HEK293 (cell line): ENCODE results near the gene FBXO21.

Experiments used
- SALL2 ChIP-seq: fragments of 450-650 bp; formaldehyde crosslinking; IDR thresholded peaks from 2 replicates; pipeline ENCODE4 v1.5.0; 2017; ENCODE audit warnings: missing biosample characterization, mild to moderate bottlenecking, missing genetic modification characterization, borderline replicate concordance
- ZNF513 ChIP-seq: fragments of 450-650 bp; IDR thresholded peaks from 2 replicates; pipeline ENCODE4 v1.5.1; 2018; ENCODE audit warnings: missing biosample characterization, missing genetic modification characterization

GRCh38 chr12:117140397-117141096, 49.7 kb downstream of the FBXO21 start:
- no peak for TF ChIP-seq SALL2
- TF ChIP-seq ZNF513 (tag by site-specific recombination), result no peak
